Mammary epithelial cell (primary cell): ENCODE measurements around the gene CPAMD8.

Experiments
- CTCF ChIP-seq, 2 donors: IDR thresholded peaks in 1 of 2; conservative IDR thresholded peaks in 1 of 2; 2 replicates each; pipeline ENCODE4 v1.5.1; 2011 to 2012; ENCODE audit warnings: inconsistent platforms in 2 of 2, low read length in 2 of 2, mild to moderate bottlenecking in 2 of 2, control low read depth in 1 of 2, low read depth in 1 of 2; ENCODE audit not compliant: insufficient read depth in 1 of 2; ENCODE audit errors: extremely low read depth in 1 of 2
- EZH2 ChIP-seq: IDR thresholded peaks from 2 replicates; pipeline ENCODE4 v1.6.1; 2012; ENCODE audit warnings: low read length, inconsistent platforms, borderline replicate concordance

GRCh38 chr19:17037184-17037583, 10.6 kb upstream of the CPAMD8 start:
- TF ChIP-seq CTCF (conservative IDR thresholded peaks at IDR 0.05 in 1 of 2, IDR thresholded peaks at IDR 0.05 in 1 of 2; ENCODE audit: extremely low read depth in 1 of 2, insufficient read depth in 1 of 2, low read depth in 1 of 2, low read length in 2 of 2) (no peak), EZH2 (no peak)
